ENCODE measurements around the gene LRRTM2.

Gene LRRTM2

GRCh38 chr5:138912093-138912492, 37.0 kb upstream of the LRRTM2 start:
- CTCF ChIA-PET = interaction anchor here (1.2 kb wide), 1 partner anchor 127 kb away, joined by 3 read pairs; no protein-coding TSS in a partner anchor
- POLR2A ChIA-PET = no interaction called here
- no peak for TF ChIP-seq CTCF (IDR thresholded peaks at IDR 0.05; ENCODE audit: control extremely low read depth, extremely low read depth, low read depth, missing control alignments)

GRCh38 chr5:138911441-138911840, 36.3 kb upstream of the LRRTM2 start:
- no peak for DNase-seq (ENCODE audit: extremely low spot score)
- TF ChIP-seq CTCF (IDR thresholded peaks at IDR 0.05; ENCODE audit: control extremely low read depth, extremely low read depth, low read depth, missing control alignments) = no peak
- CTCF ChIA-PET = no interaction called here
- POLR2A ChIA-PET = no interaction called here

More at GRCh38 chr5:138912093-138912492, 37.0 kb upstream of the LRRTM2 start:
- no peak for DNase-seq (ENCODE audit: extremely low spot score)

- POLR2A ChIA-PET = no interaction called here
- TF ChIP-seq CTCF (IDR thresholded peaks at IDR 0.05; ENCODE audit: control extremely low read depth, extremely low read depth, low read depth, missing control alignments) = no peak
- DNase-seq (ENCODE audit: extremely low spot score) = no peak
- CTCF ChIA-PET = no interaction called here
Observed at GRCh38 chr5:138910546-138911185, 35.5 kb upstream of the LRRTM2 start.

GRCh38 chr5:138909734-138910133, 34.6 kb upstream of the LRRTM2 start:
- DNase-seq (ENCODE audit: extremely low spot score) = no peak
- ChIA-PET POLR2A (no interaction called here), CTCF (no interaction called here)
- TF ChIP-seq CTCF (IDR thresholded peaks at IDR 0.05; ENCODE audit: control extremely low read depth, extremely low read depth, low read depth, missing control alignments) = no peak

GRCh38 chr5:138905541-138905940, 30.4 kb upstream of the LRRTM2 start:
- CTCF ChIA-PET = interaction anchor here (1.1 kb wide), 2 partner anchors 37 to 51 kb away, joined by 3 read pairs; no protein-coding TSS in a partner anchor

GRCh38 chr5:138903130-138903775, 28.1 kb upstream of the LRRTM2 start:
- CTCF ChIA-PET = interaction anchor here (1.0 kb wide), 1 partner anchor 77 kb away, joined by 3 read pairs; no protein-coding TSS in a partner anchor
- no peak for DNase-seq (ENCODE audit: extremely low spot score)
- TF ChIP-seq CTCF (IDR thresholded peaks at IDR 0.05; ENCODE audit: control extremely low read depth, extremely low read depth, low read depth, missing control alignments) = no peak
- POLR2A ChIA-PET = no interaction called here

More at GRCh38 chr5:138905541-138905940, 30.4 kb upstream of the LRRTM2 start:
- DNase-seq (ENCODE audit: extremely low spot score) = no peak
- no peak for TF ChIP-seq CTCF (IDR thresholded peaks at IDR 0.05; ENCODE audit: control extremely low read depth, extremely low read depth, low read depth, missing control alignments)
- POLR2A ChIA-PET = no interaction called here
